ENCODE measurements around the gene RPGRIP1L. TPM values are rescaled to one million over a fixed set of nuclear protein-coding genes. Genes with fewer than 3 reads are reported as not detected.

Gene RPGRIP1L
- total and polyA plus RNA-seq, 2 of the 13 experiments (the other 11 are each of a cell fraction or from before 2014, with no cell fraction given) = 5.0 to 13.5 TPM

DNA sequence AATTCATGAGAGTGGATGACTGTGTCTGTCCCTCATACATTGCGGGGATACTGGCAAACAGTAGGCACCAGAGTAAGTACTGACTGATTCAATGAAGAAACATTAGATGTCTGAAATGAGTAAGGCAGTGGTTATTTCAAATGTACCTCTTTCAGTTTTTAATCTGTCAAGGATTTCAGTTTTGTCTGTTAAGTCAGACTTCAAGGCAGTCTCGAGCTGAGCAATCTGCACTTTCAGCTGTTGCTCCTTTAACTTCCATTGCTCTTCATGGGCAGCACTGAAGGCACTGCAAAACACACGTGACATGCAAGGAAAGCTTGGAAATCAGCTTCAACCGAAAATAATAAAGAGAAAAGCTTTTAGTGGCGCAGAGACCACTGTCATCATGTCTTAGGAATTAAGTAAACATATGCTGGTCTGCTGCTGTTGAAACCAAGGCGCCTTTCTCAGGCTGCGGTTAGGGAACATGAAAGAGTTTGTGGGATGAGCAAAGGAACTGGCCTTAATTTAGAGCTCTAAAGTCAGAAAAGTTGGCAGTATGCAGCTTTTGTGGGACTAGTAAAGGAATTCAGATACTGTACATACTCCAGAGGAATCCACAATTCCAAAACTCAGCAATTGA is 38.8 kb downstream of the RPGRIP1L start:
- CTCF ChIA-PET (ENCODE audit: low intra/inter-chr PET ratio, low total read pairs) = no interaction called here

More for the DNA sequence above, 38.8 kb downstream of the RPGRIP1L start:
- no peaks in the 10 kb centered on the region for H3K27me3 ChIP-seq (ENCODE audit: control insufficient read depth in 1 of 2, insufficient read depth in 2 of 2, low read length in 2 of 2)
- H4K20me1 ChIP-seq (ENCODE audit: insufficient read depth, low read length) = no peaks in the 10 kb centered on the region
- no peaks in the 10 kb centered on the region; a peak in 1 of 5 replicates for H3K36me3 ChIP-seq (replicated peaks in 1 of 2; ENCODE audit: control insufficient read depth in 1 of 2, insufficient read depth in 2 of 2, low read length in 2 of 2)
- H3K27ac ChIP-seq (ENCODE audit: extremely low read length, insufficient read depth, low read length) = no peak overlapping the region
- 82% methylated on average over 7 of the region's 7 CpGs for WGBS (ENCODE audit: low lambda C conversion rate)
- FAIRE-seq (no peak), DNase-seq (ENCODE audit: low spot score) (no peak), ATAC-seq (no peak)
- H3K4me1 ChIP-seq (ENCODE audit: insufficient read depth, low read length) = peaks cover 8% of the 10 kb centered on the region
- intact Hi-C loops (cut with micrococcal nuclease; ENCODE audit: unreplicated experiment) = no loop called here
- no peak overlapping the region for H2AFZ ChIP-seq (ENCODE audit: low read length)
- in situ Hi-C loops (cut with HindIII; ENCODE audit: extremely low pct_ligation_motif_present, low pct_unique_long_range_greater_than_20kb) = no loop called here
- H3K4me3 ChIP-seq (replicated peaks in 1 of 3; ENCODE audit: insufficient read depth in 1 of 3, low read depth in 2 of 3, low read length in 3 of 3) = no peak overlapping the region
- H3K4me2 ChIP-seq (ENCODE audit: low read depth, low read length) = no peak overlapping the region
- POLR2A ChIA-PET = no interaction called here
- BruUV-seq (replicated peaks) = no TSS peak
- H3K9ac ChIP-seq (ENCODE audit: insufficient read depth, low read depth, low read length) = no peak overlapping the region
- no peak for TF ChIP-seq SRSF4 (IDR thresholded peaks at IDR 0.05; ENCODE audit: low read depth, low read length, poor library complexity, severe bottlenecking)
- TF ChIP-seq, protein P1, sequence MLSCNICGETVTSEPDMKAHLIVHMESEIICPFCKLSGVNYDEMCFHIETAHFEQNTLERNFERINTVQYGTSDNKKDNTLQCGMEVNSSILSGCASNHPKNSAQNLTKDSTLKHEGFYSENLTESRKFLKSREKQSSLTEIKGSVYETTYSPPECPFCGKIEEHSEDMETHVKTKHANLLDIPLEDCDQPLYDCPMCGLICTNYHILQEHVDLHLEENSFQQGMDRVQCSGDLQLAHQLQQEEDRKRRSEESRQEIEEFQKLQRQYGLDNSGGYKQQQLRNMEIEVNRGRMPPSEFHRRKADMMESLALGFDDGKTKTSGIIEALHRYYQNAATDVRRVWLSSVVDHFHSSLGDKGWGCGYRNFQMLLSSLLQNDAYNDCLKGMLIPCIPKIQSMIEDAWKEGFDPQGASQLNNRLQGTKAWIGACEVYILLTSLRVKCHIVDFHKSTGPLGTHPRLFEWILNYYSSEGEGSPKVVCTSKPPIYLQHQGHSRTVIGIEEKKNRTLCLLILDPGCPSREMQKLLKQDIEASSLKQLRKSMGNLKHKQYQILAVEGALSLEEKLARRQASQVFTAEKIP (CRISPR knock-in tag; IDR thresholded peaks at IDR 0.05; ENCODE audit: borderline replicate concordance) = no peak
- TF ChIP-seq, protein P2, sequence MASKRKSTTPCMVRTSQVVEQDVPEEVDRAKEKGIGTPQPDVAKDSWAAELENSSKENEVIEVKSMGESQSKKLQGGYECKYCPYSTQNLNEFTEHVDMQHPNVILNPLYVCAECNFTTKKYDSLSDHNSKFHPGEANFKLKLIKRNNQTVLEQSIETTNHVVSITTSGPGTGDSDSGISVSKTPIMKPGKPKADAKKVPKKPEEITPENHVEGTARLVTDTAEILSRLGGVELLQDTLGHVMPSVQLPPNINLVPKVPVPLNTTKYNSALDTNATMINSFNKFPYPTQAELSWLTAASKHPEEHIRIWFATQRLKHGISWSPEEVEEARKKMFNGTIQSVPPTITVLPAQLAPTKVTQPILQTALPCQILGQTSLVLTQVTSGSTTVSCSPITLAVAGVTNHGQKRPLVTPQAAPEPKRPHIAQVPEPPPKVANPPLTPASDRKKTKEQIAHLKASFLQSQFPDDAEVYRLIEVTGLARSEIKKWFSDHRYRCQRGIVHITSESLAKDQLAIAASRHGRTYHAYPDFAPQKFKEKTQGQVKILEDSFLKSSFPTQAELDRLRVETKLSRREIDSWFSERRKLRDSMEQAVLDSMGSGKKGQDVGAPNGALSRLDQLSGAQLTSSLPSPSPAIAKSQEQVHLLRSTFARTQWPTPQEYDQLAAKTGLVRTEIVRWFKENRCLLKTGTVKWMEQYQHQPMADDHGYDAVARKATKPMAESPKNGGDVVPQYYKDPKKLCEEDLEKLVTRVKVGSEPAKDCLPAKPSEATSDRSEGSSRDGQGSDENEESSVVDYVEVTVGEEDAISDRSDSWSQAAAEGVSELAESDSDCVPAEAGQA (IDR thresholded peaks at IDR 0.05; ENCODE audit: low read depth) = no peak
- TF ChIP-seq, protein P2 (CRISPR knock-in tag; IDR thresholded peaks at IDR 0.05; ENCODE audit: borderline replicate concordance) = no peak
- TF ChIP-seq, protein P3, sequence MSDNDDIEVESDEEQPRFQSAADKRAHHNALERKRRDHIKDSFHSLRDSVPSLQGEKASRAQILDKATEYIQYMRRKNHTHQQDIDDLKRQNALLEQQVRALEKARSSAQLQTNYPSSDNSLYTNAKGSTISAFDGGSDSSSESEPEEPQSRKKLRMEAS (IDR thresholded peaks at IDR 0.05) = no peak
- TF ChIP-seq PRPF4 (IDR thresholded peaks at IDR 0.05; ENCODE audit: low read depth, low read length, poor library complexity, severe bottlenecking) = no peak
- TF ChIP-seq MYC (CRISPR knock-in tag; IDR thresholded peaks at IDR 0.05; ENCODE audit: borderline replicate concordance) = no peak
- no peaks in the 10 kb centered on the region for H3K9me3 ChIP-seq (ENCODE audit: low read length)
- no peaks in the 10 kb centered on the region for H3K79me2 ChIP-seq (ENCODE audit: insufficient read depth, low read length)
